H1 (cell line): Measurements from ENCODE around the gene ZNF385D. TPM values are rescaled to one million over a fixed set of nuclear protein-coding genes. Genes with fewer than 3 reads are reported as not detected.

Experiments
- CTCF ChIA-PET: fragments of 300-600 bp; sonication (Branson Sonifier 250); formaldehyde crosslinking; loops from one replicate; lab custom pipeline; 2021; ENCODE audit not compliant: partially characterized antibody; lab: Charles Lee
- POLR2A ChIA-PET: fragments of 300-600 bp; sonication (Branson Sonifier 250); formaldehyde crosslinking; loops from one replicate; lab custom pipeline; 2021; ENCODE audit warnings: inconsistent platforms; ENCODE audit not compliant: partially characterized antibody; lab: Charles Lee
- DNase-seq, 2 experiments: peaks; one replicate each; pipeline versions ENCODE4 v3.0.0 to v3.0.0-alpha.2; 2010 to 2022; ENCODE audit warnings: low spot score in 2 of 2, low read depth in 1 of 2, mixed read lengths in 1 of 2
- FAIRE-seq: peaks from 2 replicates; lab custom pipeline; 2011; peaks lifted over from hg19 to GRCh38; lab: Jason Lieb, UNC
- H2AFZ ChIP-seq: 2 replicates; pipeline ENCODE4 v1.8.1; 2012; ENCODE audit warnings: low read length, inconsistent platforms
- H2AK5ac ChIP-seq: 2 replicates; pipeline ENCODE4 v1.6.1; 2013; ENCODE audit warnings: low read depth, low read length
- H2BK120ac ChIP-seq: replicated peaks from 2 replicates; pipeline ENCODE3; 2013; ENCODE audit warnings: low read depth, low read length, inconsistent platforms
- H2BK12ac ChIP-seq: 2 replicates; pipeline ENCODE4 v1.6.1; 2013; ENCODE audit warnings: low read depth, low read length
- H2BK15ac ChIP-seq: 2 replicates; pipeline ENCODE4 v1.6.1; 2013; ENCODE audit warnings: low read length
- H2BK20ac ChIP-seq: 2 replicates; pipeline ENCODE4 v1.6.1; 2013; ENCODE audit warnings: low read length
- H2BK5ac ChIP-seq: 2 replicates; pipeline ENCODE4 v1.6.1; 2013; ENCODE audit warnings: low read depth, low read length
- H3K14ac ChIP-seq: 2 replicates; pipeline ENCODE4 v1.6.1; 2013; ENCODE audit warnings: inconsistent platforms; ENCODE audit not compliant: insufficient read length
- H3K18ac ChIP-seq: 2 replicates; pipeline ENCODE4 v1.6.1; 2013; ENCODE audit warnings: low read length; ENCODE audit errors: extremely low read depth
- H3K23ac ChIP-seq: 2 replicates; pipeline ENCODE4 v1.6.1; 2013; ENCODE audit warnings: inconsistent platforms; ENCODE audit not compliant: insufficient read length
- H3K23me2 ChIP-seq: 2 replicates; pipeline ENCODE4 v1.6.1; 2013; ENCODE audit warnings: low read depth, low read length
- H3K27ac ChIP-seq: 2 replicates; pipeline ENCODE4 v1.6.1; 2011; ENCODE audit warnings: low read depth, low read length, inconsistent platforms
- H3K27me3 ChIP-seq, 4 experiments: replicated peaks in 1 of 4; 1 replicate in 1 of 4; 2 replicates in 3 of 4; pipeline versions ENCODE4 v1.6.1 to v1.8.1; 2011 to 2013; ENCODE audit warnings: low read length in 3 of 4, mild to moderate bottlenecking in 3 of 4, inconsistent platforms in 2 of 4, mixed read lengths in 2 of 4, moderate library complexity in 1 of 4; ENCODE audit not compliant: control insufficient read depth in 3 of 4, insufficient read depth in 3 of 4; ENCODE audit errors: extremely low read depth in 1 of 4
- H3K36me3 ChIP-seq, 4 experiments: 2 replicates each; pipeline versions ENCODE4 v1.6.1 to v1.8.1; 2011 to 2013; ENCODE audit warnings: mild to moderate bottlenecking in 4 of 4, low read length in 3 of 4, moderate library complexity in 2 of 4, control low read depth in 1 of 4, inconsistent platforms in 1 of 4; ENCODE audit not compliant: insufficient read depth in 4 of 4, control insufficient read depth in 2 of 4
- H3K4ac ChIP-seq: replicated peaks from 2 replicates; pipeline ENCODE3; 2013; ENCODE audit warnings: low read length, low read depth, mixed read lengths, inconsistent platforms; ENCODE audit not compliant: insufficient read length
- H3K4me1 ChIP-seq, 4 experiments: replicated peaks in 1 of 4; 1 replicate in 1 of 4; 2 replicates in 3 of 4; pipeline versions ENCODE4 v1.6.1 to v1.8.1; 2011 to 2013; ENCODE audit warnings: low read length in 3 of 4, inconsistent platforms in 2 of 4, mixed read lengths in 1 of 4; ENCODE audit not compliant: insufficient read depth in 4 of 4, control insufficient read depth in 3 of 4
- H3K4me2 ChIP-seq, 2 experiments: 2 replicates each; pipeline versions ENCODE4 v1.6.1 to v1.8.1; 2011 to 2013; ENCODE audit warnings: low read depth in 2 of 2, low read length in 2 of 2, control low read depth in 1 of 2, inconsistent platforms in 1 of 2, mild to moderate bottlenecking in 1 of 2; ENCODE audit not compliant: insufficient read depth in 1 of 2
- H3K4me3 ChIP-seq, 4 experiments: fragments of 200-600, 300-600 bp in 1 of 4; sonication (generic), shearing (Covaris generic), sonication (Bioruptor Twin) in 1 of 4; 2 replicates each; pipeline versions ENCODE4 v1.5.1 to v1.8.1; 2011 to 2016; ENCODE audit warnings: low read length in 4 of 4, low read depth in 3 of 4, control low read depth in 2 of 4, inconsistent platforms in 2 of 4, mild to moderate bottlenecking in 2 of 4, mixed read lengths in 1 of 4, moderate library complexity in 1 of 4; ENCODE audit not compliant: insufficient read depth in 2 of 4; ENCODE audit errors: extremely low read depth in 1 of 4
- H3K56ac ChIP-seq: replicated peaks from 2 replicates; pipeline ENCODE3; 2013; ENCODE audit warnings: low read depth, mild to moderate bottlenecking, mixed read lengths, low read length, inconsistent platforms; ENCODE audit not compliant: insufficient read length
- H3K79me1 ChIP-seq: 2 replicates; pipeline ENCODE4 v1.6.1; 2013; ENCODE audit warnings: low read depth, low read length, control low read depth
- H3K79me2 ChIP-seq, 2 experiments: 2 replicates each; pipeline versions ENCODE4 v1.6.1 to v1.8.1; 2012 to 2013; ENCODE audit warnings: low read length in 2 of 2, mild to moderate bottlenecking in 2 of 2, inconsistent platforms in 1 of 2; ENCODE audit not compliant: insufficient read depth in 2 of 2, control insufficient read depth in 1 of 2
- H3K9ac ChIP-seq, 4 experiments: replicated peaks in 1 of 4; 1 replicate in 1 of 4; 2 replicates in 3 of 4; pipeline versions ENCODE4 v1.6.1 to v1.8.1; 2011 to 2013; ENCODE audit warnings: low read depth in 3 of 4, low read length in 3 of 4, control low read depth in 2 of 4, mild to moderate bottlenecking in 2 of 4, moderate library complexity in 2 of 4, inconsistent platforms in 1 of 4; ENCODE audit errors: extremely low read depth in 1 of 4
- H3K9me3 ChIP-seq, 2 experiments: 2 replicates each; pipeline versions ENCODE4 v1.6.1 to v1.8.1; 2012 to 2013; ENCODE audit warnings: mild to moderate bottlenecking in 2 of 2, moderate library complexity in 2 of 2, control low read depth in 1 of 2, inconsistent platforms in 1 of 2, low read depth in 1 of 2, low read length in 1 of 2, mixed read lengths in 1 of 2; ENCODE audit not compliant: insufficient read depth in 2 of 2
- H4K20me1 ChIP-seq, 2 experiments: replicated peaks in 1 of 2; 2 replicates each; pipeline versions ENCODE3 to v1.8.1; 2011 to 2013; ENCODE audit warnings: inconsistent platforms in 2 of 2, low read length in 2 of 2, mild to moderate bottlenecking in 1 of 2; ENCODE audit not compliant: insufficient read depth in 2 of 2, control insufficient read depth in 1 of 2
- H4K5ac ChIP-seq: 2 replicates; pipeline ENCODE4 v1.6.1; 2013; ENCODE audit warnings: low read length, low read depth, mixed read lengths, inconsistent platforms; ENCODE audit not compliant: insufficient read length
- H4K8ac ChIP-seq: 2 replicates; pipeline ENCODE4 v1.8.0; 2013; ENCODE audit warnings: mild to moderate bottlenecking, moderate library complexity, low read length, inconsistent platforms; ENCODE audit not compliant: insufficient read depth; ENCODE audit errors: extremely low read depth
- H4K91ac ChIP-seq: replicated peaks from 2 replicates; pipeline ENCODE3; 2013; ENCODE audit warnings: low read length, mixed read lengths, inconsistent platforms; ENCODE audit not compliant: insufficient read length
- KDM4A ChIP-seq: IDR thresholded peaks from one replicate; pipeline ENCODE4 v1.7.1; 2012; ENCODE audit warnings: low read depth, mild to moderate bottlenecking, moderate library complexity, low read length, inconsistent platforms; ENCODE audit not compliant: severe bottlenecking
- USF2 ChIP-seq: IDR thresholded peaks from 2 replicates; pipeline ENCODE4 v1.6.1; 2011; ENCODE audit warnings: low read length, improper control_type of control experiment
- WGBS, 2 experiments: shearing (Covaris generic) in 1 of 2; methylation state at CpG; one replicate each; pipeline versions ENCODE4 v1.1.6 to v1.1.7; 2013 to 2015; ENCODE audit warnings: low lambda C conversion rate in 2 of 2, mixed read lengths in 2 of 2, inconsistent platforms in 1 of 2, low coverage in 1 of 2, missing lambda C conversion rate in 1 of 2; ENCODE audit not compliant: insufficient replicate concordance in 2 of 2, insufficient coverage in 1 of 2, insufficient read length in 1 of 2; ENCODE audit errors: extremely low coverage in 1 of 2, missing lambda C conversion rate in 1 of 2; 5-methylcytosine and 5-hydroxymethylcytosine counted together
- polyA plus RNA-seq, 7 experiments: library from polyadenylated mRNA; depleted of rRNA in 3 of 7; stranded (reverse) in 5 of 7; unstranded in 2 of 7; fragments of >200 nt in 5 of 7; fragments of 200-250 nt in 2 of 7; gene quantifications; 1 replicate in 5 of 7; 2 replicates in 1 of 7; 4 replicates in 1 of 7; pipeline versions ENCODE4 v1.2.1 to v1.2.3, GENCODE V29; 2011 to 2013; ENCODE audit warnings: missing spikeins in 2 of 7, mixed read lengths in 2 of 7
- total RNA-seq: library from RNA; stranded (reverse); fragmentation: NEBNext Ultra II Directional; extraction: Animal tissue kit (Norgen Biotek cat#: 25700); gene quantifications from 2 replicates; pipeline ENCODE4 v1.2.1, GENCODE V29; 2021

The ZNF385D gene
- total and polyA plus RNA-seq, 2 of the 8 experiments (the other 6 are each of a cell fraction or from before 2014, with no cell fraction given), result 5.9 to 10.8 TPM

GRCh38 chr3:21750080-21750696 is 822 bp downstream of the ZNF385D start:
- H3K4ac ChIP-seq, result no peak overlapping the region
- peaks cover 0 to 10% (median 4%) of the 10 kb centered on the region in 4 experiments; a peak in 3 of 7 replicates for H3K4me1 ChIP-seq
- no peak overlapping the region for H4K91ac ChIP-seq
- ChIA-PET POLR2A (interaction anchor here (1.1 kb wide), 1 partner anchor 44 kb away, joined by 3 read pairs; no protein-coding TSS in a partner anchor), CTCF (interaction anchor here (0.6 to 4.2 kb wide), 4 partner anchors 11 to 1117 kb away, joined by 3 to 36 read pairs (median 10); no protein-coding TSS in a partner anchor)
- H3K18ac ChIP-seq, result no peak overlapping the region; the same call in 1 of the 2 replicates
- WGBS, 2 experiments, result 43% methylated on average over 8 of the region's 8 CpGs; no CpG with 5 or more reads in 1 of the 2 experiments
- no peaks in the 10 kb centered on the region for H4K20me1 ChIP-seq
- H2BK12ac ChIP-seq, result no peak overlapping the region
- no peak overlapping the region for H3K27ac ChIP-seq
- H2BK20ac ChIP-seq, result no peak overlapping the region
- H3K27me3 ChIP-seq, result no peaks in the 10 kb centered on the region; a peak in 1 of 7 replicates
- H2BK120ac ChIP-seq, result no peak overlapping the region
- H3K23ac ChIP-seq, result no peak overlapping the region
- H3K4me2 ChIP-seq, result peak overlapping the region; percentile 80 to 98
- peak overlapping the region; percentile 70 to 89 (median 81) for H3K4me3 ChIP-seq
- no peak for DNase-seq
- no peak overlapping the region for H4K5ac ChIP-seq
- H3K36me3 ChIP-seq, result no peaks in the 10 kb centered on the region
- H3K23me2 ChIP-seq, result peaks cover 9% of the 10 kb centered on the region; the same call in 1 of the 2 replicates
- peak overlapping the region; percentile 66; the same call in 1 of the 2 replicates for H2AFZ ChIP-seq
- H3K79me1 ChIP-seq, result no peaks in the 10 kb centered on the region
- no peak overlapping the region for H2BK5ac ChIP-seq
- no peak overlapping the region for H3K56ac ChIP-seq
- H2BK15ac ChIP-seq, result no peak overlapping the region
- H3K79me2 ChIP-seq, result peaks cover 0 to 3% of the 10 kb centered on the region in 2 experiments; a peak in 1 of 4 replicates
- no peak for FAIRE-seq
- peak; percentile 7 for TF ChIP-seq KDM4A
- TF ChIP-seq USF2, result no peak
- H3K14ac ChIP-seq, result no peak overlapping the region
- H3K9me3 ChIP-seq, result no peaks in the 10 kb centered on the region
- no peak overlapping the region for H2AK5ac ChIP-seq
- no peak overlapping the region for H4K8ac ChIP-seq
- H3K9ac ChIP-seq, result peak overlapping the region in 1 of 4 experiments; percentile 76; a peak in 2 of 7 replicates
